NK-92 (cell line): Measurements from ENCODE around the gene EML6.

Experiments used
- DNase-seq: peaks from one replicate; lab custom pipeline; 2025; ENCODE audit not compliant: unreplicated experiment; lab: John Stamatoyannopoulos, UW

Gene EML6

GRCh38 chr2:54904836-54905235, 181.4 kb downstream of the EML6 start:
- no peak for DNase-seq

DNA sequence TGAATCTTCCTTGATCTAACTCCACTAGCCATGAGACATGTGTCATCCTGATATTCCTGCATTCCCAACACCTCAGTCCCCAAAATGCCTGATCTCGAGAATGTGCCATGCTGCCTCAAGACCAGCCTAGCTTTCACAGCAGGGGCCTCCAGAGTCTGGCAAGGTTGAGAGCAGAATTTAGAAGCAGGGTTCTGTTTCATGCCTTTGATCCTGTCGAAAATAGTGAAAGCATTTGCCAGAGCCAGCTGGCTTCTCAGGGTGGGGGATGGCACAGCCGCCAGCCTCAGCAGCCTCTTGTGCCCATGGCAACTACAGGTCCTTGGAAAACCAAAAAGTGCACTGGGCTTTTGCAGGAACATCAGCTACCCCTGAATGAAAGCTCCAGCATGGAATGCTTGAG, 183.3 kb downstream of the EML6 start:
- DNase-seq, result no peak

GRCh38 chr2:54907663-54908062, 184.2 kb downstream of the EML6 start:
- DNase-seq, result no peak

- DNase-seq, result no peak
Measured at GRCh38 chr2:54908591-54908990, 185.1 kb downstream of the EML6 start.

GRCh38 chr2:54909001-54909400, 185.5 kb downstream of the EML6 start:
- DNase-seq, result no peak

GRCh38 chr2:54912305-54912704, 188.8 kb downstream of the EML6 start:
- DNase-seq, result no peak

GRCh38 chr2:54912893-54913292, 189.4 kb downstream of the EML6 start:
- no peak for DNase-seq

DNA sequence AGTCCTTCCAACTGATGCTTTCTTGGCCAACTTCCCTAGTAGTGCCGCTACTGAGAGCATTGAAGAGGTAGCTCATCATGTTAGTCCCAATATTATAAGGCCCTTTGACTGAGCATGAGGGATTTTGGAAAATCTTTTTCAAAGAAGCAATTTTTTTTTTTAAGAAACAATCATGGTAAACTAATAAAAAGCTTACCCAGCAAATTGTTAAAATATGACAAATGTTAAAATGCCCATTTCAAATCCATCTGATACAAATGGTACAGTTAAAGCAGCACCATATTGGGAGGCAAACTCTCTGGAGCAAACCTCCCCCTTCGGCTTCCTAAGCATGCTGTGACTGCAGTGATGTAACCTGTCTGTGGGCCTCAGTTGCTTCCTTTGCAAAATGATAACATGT, 191.2 kb downstream of the EML6 start:
- DNase-seq, result no peak

- no peak for DNase-seq
Measured at GRCh38 chr2:54915101-54915500, 191.6 kb downstream of the EML6 start.

- DNase-seq, result no peak
Measured at GRCh38 chr2:54916637-54917036, 193.2 kb downstream of the EML6 start.

- DNase-seq, result no peak
Measured at GRCh38 chr2:54918647-54919280, 195.3 kb downstream of the EML6 start.

DNA sequence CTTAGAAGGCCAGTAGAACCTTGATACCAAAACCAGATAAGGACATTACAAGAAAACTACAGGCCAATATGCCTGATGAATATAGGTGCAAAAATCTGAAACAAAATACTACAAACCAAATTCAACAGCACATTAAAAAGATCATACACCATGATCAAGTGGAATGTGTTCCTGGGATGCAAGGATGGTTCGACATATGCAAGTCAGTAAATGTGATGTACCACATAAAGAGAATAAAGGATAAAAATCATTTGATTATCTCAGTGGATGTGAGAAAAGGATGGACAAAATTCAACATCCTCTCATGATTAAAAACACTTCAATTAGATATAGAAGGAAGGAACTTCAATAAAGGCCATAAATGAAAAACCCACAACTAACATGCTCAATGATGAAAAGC, 197.2 kb downstream of the EML6 start:
- no peak for DNase-seq

GRCh38 chr2:54924121-54924520, 200.7 kb downstream of the EML6 start:
- DNase-seq, result no peak

DNA sequence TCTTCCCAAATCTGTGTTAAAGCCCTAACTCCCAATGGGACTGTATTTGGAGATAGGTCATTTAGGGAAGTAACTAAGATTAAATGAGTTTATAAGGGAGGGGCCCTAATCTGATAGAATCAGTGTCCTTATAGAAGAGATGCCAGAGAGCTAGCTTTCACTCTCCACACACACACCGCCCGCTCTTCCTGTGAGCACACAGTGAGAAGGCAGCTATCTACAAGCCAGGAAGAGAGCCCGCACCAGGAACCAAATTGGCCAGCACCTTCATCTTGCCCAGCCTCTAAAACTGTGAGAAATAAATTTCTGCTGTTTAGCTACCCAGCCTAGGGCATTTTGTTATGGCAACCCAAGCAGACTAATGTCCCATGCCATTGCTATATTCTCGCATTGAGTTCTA, 201.6 kb downstream of the EML6 start:
- DNase-seq, result no peak

- DNase-seq, result no peak
Measured at GRCh38 chr2:54927085-54927750, 203.8 kb downstream of the EML6 start.

GRCh38 chr2:54927751-54928615, 204.5 kb downstream of the EML6 start:
- DNase-seq, result no peak

DNA sequence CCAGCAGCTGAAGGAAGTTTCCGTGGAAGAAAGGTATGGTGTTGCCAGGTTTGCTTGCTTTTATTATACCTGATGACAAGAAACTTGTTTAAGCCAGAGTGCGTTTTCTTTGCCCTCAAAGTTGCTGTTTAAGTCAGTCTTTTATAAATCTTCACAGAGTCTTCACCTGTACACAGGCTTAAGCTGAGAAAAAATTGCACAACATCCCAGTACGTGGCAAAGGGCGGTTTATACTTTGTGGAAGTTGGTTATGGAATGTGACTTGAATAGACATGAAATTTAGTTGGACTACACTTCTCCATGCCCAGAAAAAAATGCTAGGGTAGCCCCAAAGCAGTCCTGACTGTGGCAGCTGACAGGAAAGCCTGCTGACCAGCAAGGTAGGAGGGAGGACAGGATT, 205.3 kb downstream of the EML6 start:
- DNase-seq, result no peak

GRCh38 chr2:54931473-54931872, 208.0 kb downstream of the EML6 start:
- DNase-seq, result no peak

DNA sequence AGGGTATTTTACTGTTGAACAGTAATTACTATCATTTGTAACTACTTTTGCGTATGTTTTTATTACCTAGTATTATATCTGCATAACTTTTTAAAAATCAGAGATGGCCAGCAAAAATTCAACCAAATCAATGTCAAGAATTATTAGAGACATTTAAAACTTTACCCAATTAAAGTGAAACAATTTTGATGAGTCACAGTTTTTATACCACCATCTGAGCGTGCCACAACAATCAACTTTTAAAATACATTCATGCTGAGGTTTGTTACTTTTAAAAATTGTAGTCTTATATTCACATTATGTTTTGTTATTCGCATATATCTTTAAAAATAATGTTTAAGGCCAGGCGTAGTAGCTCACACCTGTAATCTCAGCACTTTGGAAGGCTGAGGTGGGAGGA, 211.9 kb downstream of the EML6 start:
- no peak for DNase-seq

- DNase-seq, result no peak
Measured at GRCh38 chr2:54936766-54937165, 213.3 kb downstream of the EML6 start.

GRCh38 chr2:54939446-54940118, 216.1 kb downstream of the EML6 start:
- DNase-seq, result no peak

DNA sequence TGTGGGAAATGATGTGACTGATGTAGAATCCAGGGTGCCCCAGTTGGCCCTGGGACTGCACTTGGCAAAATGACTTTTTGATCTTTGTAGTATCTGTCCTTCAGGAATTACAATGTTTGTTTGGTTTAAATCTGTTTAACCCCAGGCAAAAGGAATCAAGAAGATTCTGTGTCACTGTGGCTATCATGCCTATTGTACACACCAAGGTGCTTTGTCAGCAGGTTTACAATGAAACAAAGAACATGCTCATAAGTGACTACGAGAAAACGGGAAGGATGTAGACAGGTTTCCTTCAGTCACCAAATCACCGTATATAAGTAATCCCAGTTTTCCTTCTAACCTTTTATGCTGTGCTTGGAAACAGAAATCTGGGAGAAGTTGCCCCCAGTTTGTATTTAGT, 217.3 kb downstream of the EML6 start:
- no peak for DNase-seq
